H1 (cell line): ENCODE results near the gene PABPC1L. TPM values are rescaled to one million over a fixed set of nuclear protein-coding genes. Genes with fewer than 3 reads are reported as not detected.

Experiments
- CTCF ChIA-PET: fragments of 300-600 bp; sonication (Branson Sonifier 250); formaldehyde crosslinking; loops from one replicate; lab custom pipeline; 2021; ENCODE audit not compliant: partially characterized antibody; lab: Charles Lee
- POLR2A ChIA-PET: fragments of 300-600 bp; sonication (Branson Sonifier 250); formaldehyde crosslinking; loops from one replicate; lab custom pipeline; 2021; ENCODE audit warnings: inconsistent platforms; ENCODE audit not compliant: partially characterized antibody; lab: Charles Lee
- DNase-seq, 2 experiments: peaks; one replicate each; pipeline versions ENCODE4 v3.0.0 to v3.0.0-alpha.2; 2010 to 2022; ENCODE audit warnings: low spot score in 2 of 2, low read depth in 1 of 2, mixed read lengths in 1 of 2
- FAIRE-seq: peaks from 2 replicates; lab custom pipeline; 2011; peaks lifted over from hg19 to GRCh38; lab: Jason Lieb, UNC
- H2AFZ ChIP-seq: 2 replicates; pipeline ENCODE4 v1.8.1; 2012; ENCODE audit warnings: low read length, inconsistent platforms
- H2AK5ac ChIP-seq: 2 replicates; pipeline ENCODE4 v1.6.1; 2013; ENCODE audit warnings: low read depth, low read length
- H2BK120ac ChIP-seq: replicated peaks from 2 replicates; pipeline ENCODE3; 2013; ENCODE audit warnings: low read depth, low read length, inconsistent platforms
- H2BK12ac ChIP-seq: 2 replicates; pipeline ENCODE4 v1.6.1; 2013; ENCODE audit warnings: low read depth, low read length
- H2BK15ac ChIP-seq: 2 replicates; pipeline ENCODE4 v1.6.1; 2013; ENCODE audit warnings: low read length
- H2BK20ac ChIP-seq: 2 replicates; pipeline ENCODE4 v1.6.1; 2013; ENCODE audit warnings: low read length
- H2BK5ac ChIP-seq: 2 replicates; pipeline ENCODE4 v1.6.1; 2013; ENCODE audit warnings: low read depth, low read length
- H3K14ac ChIP-seq: 2 replicates; pipeline ENCODE4 v1.6.1; 2013; ENCODE audit warnings: inconsistent platforms; ENCODE audit not compliant: insufficient read length
- H3K18ac ChIP-seq: 2 replicates; pipeline ENCODE4 v1.6.1; 2013; ENCODE audit warnings: low read length; ENCODE audit errors: extremely low read depth
- H3K23ac ChIP-seq: 2 replicates; pipeline ENCODE4 v1.6.1; 2013; ENCODE audit warnings: inconsistent platforms; ENCODE audit not compliant: insufficient read length
- H3K23me2 ChIP-seq: 2 replicates; pipeline ENCODE4 v1.6.1; 2013; ENCODE audit warnings: low read depth, low read length
- H3K27ac ChIP-seq: 2 replicates; pipeline ENCODE4 v1.6.1; 2011; ENCODE audit warnings: low read depth, low read length, inconsistent platforms
- H3K27me3 ChIP-seq, 4 experiments: replicated peaks in 1 of 4; 1 replicate in 1 of 4; 2 replicates in 3 of 4; pipeline versions ENCODE4 v1.6.1 to v1.8.1; 2011 to 2013; ENCODE audit warnings: low read length in 3 of 4, mild to moderate bottlenecking in 3 of 4, inconsistent platforms in 2 of 4, mixed read lengths in 2 of 4, moderate library complexity in 1 of 4; ENCODE audit not compliant: control insufficient read depth in 3 of 4, insufficient read depth in 3 of 4; ENCODE audit errors: extremely low read depth in 1 of 4
- H3K36me3 ChIP-seq, 4 experiments: 2 replicates each; pipeline versions ENCODE4 v1.6.1 to v1.8.1; 2011 to 2013; ENCODE audit warnings: mild to moderate bottlenecking in 4 of 4, low read length in 3 of 4, moderate library complexity in 2 of 4, control low read depth in 1 of 4, inconsistent platforms in 1 of 4; ENCODE audit not compliant: insufficient read depth in 4 of 4, control insufficient read depth in 2 of 4
- H3K4ac ChIP-seq: replicated peaks from 2 replicates; pipeline ENCODE3; 2013; ENCODE audit warnings: low read length, low read depth, mixed read lengths, inconsistent platforms; ENCODE audit not compliant: insufficient read length
- H3K4me1 ChIP-seq, 4 experiments: replicated peaks in 1 of 4; 1 replicate in 1 of 4; 2 replicates in 3 of 4; pipeline versions ENCODE4 v1.6.1 to v1.8.1; 2011 to 2013; ENCODE audit warnings: low read length in 3 of 4, inconsistent platforms in 2 of 4, mixed read lengths in 1 of 4; ENCODE audit not compliant: insufficient read depth in 4 of 4, control insufficient read depth in 3 of 4
- H3K4me2 ChIP-seq, 2 experiments: 2 replicates each; pipeline versions ENCODE4 v1.6.1 to v1.8.1; 2011 to 2013; ENCODE audit warnings: low read depth in 2 of 2, low read length in 2 of 2, control low read depth in 1 of 2, inconsistent platforms in 1 of 2, mild to moderate bottlenecking in 1 of 2; ENCODE audit not compliant: insufficient read depth in 1 of 2
- H3K4me3 ChIP-seq, 4 experiments: fragments of 200-600, 300-600 bp in 1 of 4; sonication (generic), shearing (Covaris generic), sonication (Bioruptor Twin) in 1 of 4; 2 replicates each; pipeline versions ENCODE4 v1.5.1 to v1.8.1; 2011 to 2016; ENCODE audit warnings: low read length in 4 of 4, low read depth in 3 of 4, control low read depth in 2 of 4, inconsistent platforms in 2 of 4, mild to moderate bottlenecking in 2 of 4, mixed read lengths in 1 of 4, moderate library complexity in 1 of 4; ENCODE audit not compliant: insufficient read depth in 2 of 4; ENCODE audit errors: extremely low read depth in 1 of 4
- H3K56ac ChIP-seq: replicated peaks from 2 replicates; pipeline ENCODE3; 2013; ENCODE audit warnings: low read depth, mild to moderate bottlenecking, mixed read lengths, low read length, inconsistent platforms; ENCODE audit not compliant: insufficient read length
- H3K79me1 ChIP-seq: 2 replicates; pipeline ENCODE4 v1.6.1; 2013; ENCODE audit warnings: low read depth, low read length, control low read depth
- H3K79me2 ChIP-seq, 2 experiments: 2 replicates each; pipeline versions ENCODE4 v1.6.1 to v1.8.1; 2012 to 2013; ENCODE audit warnings: low read length in 2 of 2, mild to moderate bottlenecking in 2 of 2, inconsistent platforms in 1 of 2; ENCODE audit not compliant: insufficient read depth in 2 of 2, control insufficient read depth in 1 of 2
- H3K9ac ChIP-seq, 4 experiments: replicated peaks in 1 of 4; 1 replicate in 1 of 4; 2 replicates in 3 of 4; pipeline versions ENCODE4 v1.6.1 to v1.8.1; 2011 to 2013; ENCODE audit warnings: low read depth in 3 of 4, low read length in 3 of 4, control low read depth in 2 of 4, mild to moderate bottlenecking in 2 of 4, moderate library complexity in 2 of 4, inconsistent platforms in 1 of 4; ENCODE audit errors: extremely low read depth in 1 of 4
- H3K9me3 ChIP-seq, 2 experiments: 2 replicates each; pipeline versions ENCODE4 v1.6.1 to v1.8.1; 2012 to 2013; ENCODE audit warnings: mild to moderate bottlenecking in 2 of 2, moderate library complexity in 2 of 2, control low read depth in 1 of 2, inconsistent platforms in 1 of 2, low read depth in 1 of 2, low read length in 1 of 2, mixed read lengths in 1 of 2; ENCODE audit not compliant: insufficient read depth in 2 of 2
- H4K20me1 ChIP-seq, 2 experiments: replicated peaks in 1 of 2; 2 replicates each; pipeline versions ENCODE3 to v1.8.1; 2011 to 2013; ENCODE audit warnings: inconsistent platforms in 2 of 2, low read length in 2 of 2, mild to moderate bottlenecking in 1 of 2; ENCODE audit not compliant: insufficient read depth in 2 of 2, control insufficient read depth in 1 of 2
- H4K5ac ChIP-seq: 2 replicates; pipeline ENCODE4 v1.6.1; 2013; ENCODE audit warnings: low read length, low read depth, mixed read lengths, inconsistent platforms; ENCODE audit not compliant: insufficient read length
- H4K8ac ChIP-seq: 2 replicates; pipeline ENCODE4 v1.8.0; 2013; ENCODE audit warnings: mild to moderate bottlenecking, moderate library complexity, low read length, inconsistent platforms; ENCODE audit not compliant: insufficient read depth; ENCODE audit errors: extremely low read depth
- H4K91ac ChIP-seq: replicated peaks from 2 replicates; pipeline ENCODE3; 2013; ENCODE audit warnings: low read length, mixed read lengths, inconsistent platforms; ENCODE audit not compliant: insufficient read length
- ATF2 ChIP-seq: IDR thresholded peaks from 2 replicates; pipeline ENCODE4 v1.6.1; 2012; ENCODE audit warnings: low read length, inconsistent platforms
- ATF3 ChIP-seq: IDR thresholded peaks from 2 replicates; pipeline ENCODE4 v1.6.1; 2011; ENCODE audit warnings: low read depth, mild to moderate bottlenecking, low read length; ENCODE audit not compliant: insufficient read depth
- CBX5 ChIP-seq: fragments of 300-800, 300-1000 bp; sonication (generic); IDR thresholded peaks from 2 replicates; pipeline ENCODE4 v1.7.1; 2016; ENCODE audit warnings: antibody characterized with exemption, low read length, low read depth
- CHD2 ChIP-seq: IDR thresholded peaks from 2 replicates; pipeline ENCODE4 v1.6.1; 2012; ENCODE audit warnings: low read length, improper control_type of control experiment
- CREB1 ChIP-seq: IDR thresholded peaks from 2 replicates; pipeline ENCODE4 v1.6.1; 2012; ENCODE audit warnings: inconsistent platforms
- FOSL1 ChIP-seq: IDR thresholded peaks from 2 replicates; pipeline ENCODE4 v1.6.1; 2011; ENCODE audit warnings: mild to moderate bottlenecking, low read depth, low read length, moderate library complexity; ENCODE audit not compliant: insufficient read depth
- KDM5A ChIP-seq: fragments of 200-600 bp; IDR thresholded peaks from 2 replicates; pipeline ENCODE4 v1.7.1; 2012; ENCODE audit warnings: mild to moderate bottlenecking, low read length, inconsistent platforms, mixed read lengths
- SIX5 ChIP-seq: IDR thresholded peaks from 2 replicates; pipeline ENCODE4 v1.6.1; 2011; ENCODE audit warnings: mild to moderate bottlenecking, low read depth, low read length
- TAF7 ChIP-seq: optimal IDR thresholded peaks from 2 replicates; pipeline ENCODE3; 2011; ENCODE audit warnings: low read depth, mild to moderate bottlenecking, inconsistent platforms, low read length, moderate library complexity, borderline replicate concordance
- YY1 ChIP-seq: IDR thresholded peaks from 2 replicates; pipeline ENCODE4 v1.6.1; 2011; ENCODE audit warnings: low read depth, mild to moderate bottlenecking, low read length
- ZNF274 ChIP-seq: IDR thresholded peaks from 2 replicates; pipeline ENCODE4 v1.7.0; 2012; ENCODE audit warnings: low read length, borderline replicate concordance; ENCODE audit errors: extremely low read depth
- WGBS, 2 experiments: shearing (Covaris generic) in 1 of 2; methylation state at CpG; one replicate each; pipeline versions ENCODE4 v1.1.6 to v1.1.7; 2013 to 2015; ENCODE audit warnings: low lambda C conversion rate in 2 of 2, mixed read lengths in 2 of 2, inconsistent platforms in 1 of 2, low coverage in 1 of 2, missing lambda C conversion rate in 1 of 2; ENCODE audit not compliant: insufficient replicate concordance in 2 of 2, insufficient coverage in 1 of 2, insufficient read length in 1 of 2; ENCODE audit errors: extremely low coverage in 1 of 2, missing lambda C conversion rate in 1 of 2; 5-methylcytosine and 5-hydroxymethylcytosine counted together
- polyA plus RNA-seq, 7 experiments: library from polyadenylated mRNA; depleted of rRNA in 3 of 7; stranded (reverse) in 5 of 7; unstranded in 2 of 7; fragments of >200 nt in 5 of 7; fragments of 200-250 nt in 2 of 7; gene quantifications; 1 replicate in 5 of 7; 2 replicates in 1 of 7; 4 replicates in 1 of 7; pipeline versions ENCODE4 v1.2.1 to v1.2.3, GENCODE V29; 2011 to 2013; ENCODE audit warnings: missing spikeins in 2 of 7, mixed read lengths in 2 of 7
- total RNA-seq: library from RNA; stranded (reverse); fragmentation: NEBNext Ultra II Directional; extraction: Animal tissue kit (Norgen Biotek cat#: 25700); gene quantifications from 2 replicates; pipeline ENCODE4 v1.2.1, GENCODE V29; 2021

The PABPC1L gene
- total and polyA plus RNA-seq, 2 of the 8 experiments (the other 6 are each of a cell fraction or from before 2014, with no cell fraction given), result 61.1 to 108 TPM

DNA sequence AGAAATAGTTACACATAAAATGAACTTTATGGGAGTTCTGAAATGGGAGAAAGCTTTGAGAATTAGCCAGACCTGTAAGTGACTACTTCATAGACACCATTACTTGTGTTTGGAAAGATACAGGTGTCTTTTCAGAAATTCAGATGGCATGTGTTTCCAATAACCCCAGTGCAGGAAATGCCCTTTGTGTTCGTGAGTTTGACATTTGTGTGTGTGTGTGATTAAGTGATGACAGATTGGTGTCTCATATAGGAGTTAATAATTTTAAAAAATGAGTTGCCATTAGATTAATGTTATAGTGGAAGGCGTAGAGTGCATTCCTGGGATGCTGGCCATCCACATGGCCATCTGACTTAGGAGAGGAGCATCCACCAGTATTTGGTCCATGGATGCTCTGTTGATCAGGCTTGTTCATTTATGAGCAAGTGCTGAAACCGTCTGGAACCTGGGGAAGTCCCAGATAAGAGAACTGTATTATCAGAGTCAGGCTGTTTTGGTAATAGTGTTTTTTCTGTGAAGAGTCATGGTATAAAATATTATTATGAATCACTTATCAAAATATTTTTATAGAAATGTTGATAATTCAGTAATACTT, 59.5 kb downstream of the PABPC1L start:
- Histone ChIP-seq H3K27me3 (no peaks in the 10 kb centered on the region), H2AK5ac (no peak overlapping the region), H3K4me2 (no peak overlapping the region; a peak in 1 of 4 replicates), H3K18ac (no peak overlapping the region), H3K79me1 (no peaks in the 10 kb centered on the region; the same call in 1 of the 2 replicates), H3K4me1 (peaks cover 3 to 4% (median 3%) of the 10 kb centered on the region in 4 experiments; a peak in 5 of 7 replicates), H2AFZ (no peak overlapping the region), H4K20me1 (peaks cover 0 to 7% of the 10 kb centered on the region in 2 experiments), H3K9me3 (no peaks in the 10 kb centered on the region), H3K23ac (no peak overlapping the region), H2BK12ac (no peak overlapping the region), H3K27ac (no peak overlapping the region), H3K79me2 (peaks cover 8 to 47% of the 10 kb centered on the region in 2 experiments), H2BK20ac (no peak overlapping the region), H4K91ac (no peak overlapping the region), H3K9ac (no peak overlapping the region), H3K14ac (no peak overlapping the region), H2BK5ac (no peak overlapping the region), H3K4ac (no peak overlapping the region), H3K23me2 (peaks cover 7% of the 10 kb centered on the region; the same call in 1 of the 2 replicates), H4K5ac (no peak overlapping the region), H2BK120ac (no peak overlapping the region), H4K8ac (no peak overlapping the region), H2BK15ac (no peak overlapping the region), H3K4me3 (no peak overlapping the region), H3K36me3 (peaks cover 0 to 18% (median 7%) of the 10 kb centered on the region in 4 experiments; a peak in 6 of 8 replicates), H3K56ac (no peak overlapping the region)
- FAIRE-seq (no peak), DNase-seq (no peak)
- ChIA-PET CTCF (interaction anchor here (1.5 kb wide), 1 partner anchor 13 kb away, joined by 4 read pairs; no protein-coding TSS in a partner anchor), POLR2A (interaction anchor here (0.7 to 1.4 kb wide), 2 partner anchors 9 to 77 kb away, joined by 3 read pairs; partner anchors contain the start of gene TOMM34)
- WGBS, 2 experiments, result 93% methylated on average over 3 of the region's 3 CpGs; no CpG with 5 or more reads in 1 of the 2 experiments
- TF ChIP-seq CREB1 (no peak), KDM5A (no peak), SIX5 (no peak), ATF3 (no peak), FOSL1 (no peak), YY1 (no peak), CBX5 (no peak), ATF2 (no peak), ZNF274 (no peak), TAF7 (no peak), CHD2 (no peak)
